Activated CD4-positive, alpha-beta T cell treated with anti-CD3 and anti-CD28 coated beads for 48 hours (primary cell): ENCODE data around the gene TUBA1C.
"Not testable (repeated sequence)": the region's sequence is repeated elsewhere in the genome, so short reads cannot be mapped to it uniquely, and the experiment has no call there.

Experiments used
- DNase-seq: peaks from one replicate; pipeline ENCODE4 v3.0.0-alpha.2; 2020

The TUBA1C gene

DNA sequence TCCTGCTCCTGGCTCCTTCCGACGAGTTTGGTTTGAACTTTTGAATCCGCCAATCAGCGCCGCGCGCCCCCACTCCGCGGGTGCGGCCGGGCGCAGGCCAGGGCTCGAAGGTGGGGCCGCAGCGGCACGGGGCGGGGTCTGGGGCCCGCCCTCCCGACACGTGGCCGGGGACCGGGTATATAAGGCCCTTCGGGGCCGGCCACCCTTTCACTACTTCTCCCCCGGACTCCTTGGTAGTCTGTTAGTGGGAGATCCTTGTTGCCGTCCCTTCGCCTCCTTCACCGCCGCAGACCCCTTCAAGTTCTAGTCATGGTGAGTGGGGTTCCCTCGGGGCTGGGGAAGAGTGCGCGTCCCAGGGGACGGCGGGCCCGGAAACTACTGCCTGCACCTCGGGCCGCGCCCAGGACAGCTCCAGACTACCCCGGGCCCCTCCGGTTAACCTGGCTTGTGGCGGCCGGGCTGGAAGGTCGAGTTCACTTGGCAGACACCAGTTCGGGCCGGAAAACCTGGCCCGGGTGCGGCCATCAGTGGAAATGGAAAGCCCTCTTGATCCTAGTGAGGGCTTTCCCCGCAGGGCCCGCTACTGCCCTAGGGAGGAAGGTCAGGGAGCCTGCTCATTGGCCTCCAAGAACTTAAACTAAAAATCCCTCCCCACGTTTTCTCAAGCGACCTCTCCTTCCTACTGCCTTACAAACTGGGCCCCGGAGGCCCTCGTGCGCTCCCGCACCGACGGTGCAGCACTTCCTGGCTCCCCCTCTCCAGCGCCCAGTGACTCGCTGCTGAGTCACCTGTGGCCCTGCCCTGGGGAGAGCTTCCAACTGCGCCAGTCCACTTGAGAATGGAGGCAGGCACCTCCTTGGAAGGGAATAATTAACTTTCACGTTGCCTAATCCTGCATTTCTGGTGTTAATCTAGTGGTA is at the start of gene TUBA1C:
TSS of gene TUBA1C (plus strand) at position 210 of the 920 bp plus-strand sequence. CDS start at position 310, 100 bp downstream.
- DNase-seq, result peak; percentile 94

DNA sequence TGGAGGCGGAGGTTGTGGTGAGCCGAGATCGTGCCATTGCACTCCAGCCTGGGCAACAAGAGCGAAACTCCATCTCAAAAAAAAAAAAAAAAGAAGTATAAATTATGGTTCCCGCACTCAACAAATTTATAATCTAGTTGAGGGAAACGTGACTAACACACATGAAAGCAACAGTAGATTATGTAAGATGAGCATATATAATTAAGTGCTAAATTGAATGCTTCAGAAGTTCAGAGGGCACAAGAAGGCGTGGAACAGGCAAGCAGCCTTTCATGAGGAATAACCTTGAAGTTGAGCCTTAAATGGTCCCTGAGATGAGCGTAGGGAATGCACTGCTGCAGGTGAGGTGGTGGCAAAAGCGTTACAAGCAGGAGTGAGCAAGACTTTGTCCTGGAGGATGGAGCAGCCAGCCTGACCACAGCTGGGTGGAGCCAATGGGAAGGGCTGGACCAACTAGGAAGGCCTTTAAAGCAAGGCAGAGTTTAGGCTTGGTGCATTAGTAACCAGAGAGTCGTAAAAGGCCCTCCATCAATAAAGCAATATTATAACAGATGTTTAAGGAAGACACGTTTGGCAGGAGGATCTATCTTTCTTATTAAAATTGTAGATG is 45.4 kb upstream of the TUBA1C start:
- no peak for DNase-seq

DNA sequence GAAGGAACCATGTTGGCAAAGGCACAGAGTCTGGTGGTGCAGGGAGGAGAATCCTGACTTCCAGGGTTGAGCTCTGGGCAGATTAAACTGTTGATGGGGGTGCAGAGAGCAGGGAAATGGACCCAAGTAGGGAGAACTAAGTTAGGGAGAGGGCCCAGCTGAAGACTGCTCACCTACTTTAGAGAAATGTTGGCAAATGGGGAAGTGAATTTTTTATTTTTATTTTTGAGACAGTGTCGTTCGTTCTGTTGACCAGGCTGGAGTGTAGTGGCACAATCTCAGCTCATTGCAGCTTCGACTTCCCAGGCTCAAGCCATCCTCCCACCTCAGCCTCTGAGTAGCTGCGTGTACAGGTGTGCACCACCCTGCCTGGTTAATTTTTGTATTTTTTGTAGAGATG is 43.9 kb upstream of the TUBA1C start:
- DNase-seq, result no peak

DNA sequence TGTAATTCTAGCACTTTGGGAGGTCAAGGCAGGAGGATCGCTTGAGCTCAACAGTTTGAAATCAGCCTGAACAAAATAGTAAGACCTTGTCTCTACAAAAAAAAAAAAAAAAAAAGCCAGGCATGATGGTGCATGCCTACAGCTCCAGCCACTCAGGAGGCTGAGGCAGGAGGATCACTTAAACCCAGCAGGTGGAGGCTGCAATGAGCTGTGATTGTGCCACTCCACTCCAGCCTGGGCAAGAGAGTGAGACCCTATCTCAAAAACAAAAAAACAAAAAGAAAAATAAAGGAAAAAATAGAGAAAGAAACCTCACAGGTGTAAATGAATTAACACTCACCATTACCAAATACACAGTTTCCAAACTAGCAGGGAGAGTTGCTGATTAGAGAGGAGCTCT is 41.8 kb upstream of the TUBA1C start:
- DNase-seq, result no peak

DNA sequence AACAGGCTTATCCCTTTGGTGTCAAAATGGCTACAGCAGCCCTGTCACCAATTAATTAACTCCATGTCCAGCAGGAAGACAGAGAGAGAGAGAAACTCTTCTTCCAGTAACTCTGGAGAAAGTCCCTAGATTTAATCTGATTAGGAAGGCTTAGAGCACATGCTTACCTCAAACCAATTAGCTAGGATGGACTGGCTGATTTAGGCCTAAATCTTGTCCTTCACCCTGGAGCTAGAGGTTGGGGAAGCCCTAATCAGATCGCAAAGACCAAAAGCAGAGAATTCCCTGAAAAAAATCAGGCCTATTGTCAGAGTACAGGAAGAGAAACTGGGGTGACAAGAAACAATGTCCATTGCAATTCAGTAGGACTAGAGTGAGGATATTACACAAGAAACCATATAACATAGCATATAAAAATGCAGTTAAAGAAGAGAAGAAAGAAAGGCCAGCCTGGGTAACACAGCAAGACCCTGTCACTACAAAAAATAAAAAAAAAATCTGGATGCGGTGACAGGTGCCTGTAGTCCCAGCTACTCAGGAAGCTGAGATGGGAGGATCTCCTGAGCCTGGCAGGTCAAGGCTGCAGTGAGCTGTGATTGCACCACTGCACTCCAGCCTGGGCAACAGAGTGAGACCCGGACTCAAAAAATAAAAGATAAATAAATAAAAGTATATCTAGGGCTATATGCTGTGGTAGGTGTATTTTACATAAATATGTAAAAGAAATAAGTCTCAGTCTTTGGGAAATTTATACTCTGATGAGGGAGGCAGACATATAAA is 41.1 kb upstream of the TUBA1C start:
- no peak for DNase-seq

DNA sequence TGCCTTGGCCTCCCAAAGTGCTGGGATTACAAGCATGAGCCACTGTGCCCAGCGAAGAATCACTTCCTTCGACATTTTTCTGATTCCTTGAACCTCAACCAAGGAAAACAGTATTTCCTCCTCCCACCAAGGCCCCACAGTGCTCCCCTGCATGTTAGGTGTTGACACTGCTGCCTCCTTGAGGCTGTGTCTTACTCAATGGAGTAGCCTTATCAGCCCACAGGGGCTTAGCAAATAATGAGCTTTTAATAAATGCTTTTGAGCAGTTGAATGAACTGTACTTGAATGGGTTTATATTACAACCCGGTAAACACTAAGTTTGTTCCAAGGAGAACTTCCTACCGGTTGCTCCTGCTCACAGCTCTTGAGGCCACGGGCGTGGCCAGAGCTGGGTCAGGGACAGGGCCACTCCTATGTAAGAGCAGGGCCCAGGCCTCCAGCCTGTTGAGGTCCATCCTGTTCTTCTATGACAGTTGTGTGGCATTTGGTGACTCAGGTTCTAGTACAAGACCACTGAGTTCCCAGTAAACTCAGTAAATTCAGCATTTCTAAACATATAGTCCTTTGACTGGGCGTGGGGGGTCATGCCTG is 39.2 kb upstream of the TUBA1C start:
- DNase-seq, result no peak

DNA sequence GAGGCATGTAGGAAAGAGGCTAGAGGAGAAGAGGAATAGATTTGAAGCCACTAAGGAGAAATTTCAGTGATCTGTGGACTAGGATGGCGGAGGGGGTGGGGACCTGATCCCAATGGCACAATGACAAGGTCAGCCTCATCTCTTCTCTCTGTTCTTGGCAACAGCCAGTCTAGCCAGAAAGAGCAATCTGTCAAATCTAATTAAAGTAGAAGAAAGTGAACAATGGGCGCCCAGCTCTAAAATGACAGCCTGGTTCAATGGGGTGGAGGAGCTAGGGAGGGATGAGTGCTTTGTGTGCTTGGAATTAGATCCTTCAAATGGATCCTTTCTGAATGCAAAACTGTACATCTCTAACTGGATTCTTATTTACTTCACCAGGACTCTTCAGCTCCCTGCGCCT is 37.2 kb upstream of the TUBA1C start:
- no peak for DNase-seq

DNA sequence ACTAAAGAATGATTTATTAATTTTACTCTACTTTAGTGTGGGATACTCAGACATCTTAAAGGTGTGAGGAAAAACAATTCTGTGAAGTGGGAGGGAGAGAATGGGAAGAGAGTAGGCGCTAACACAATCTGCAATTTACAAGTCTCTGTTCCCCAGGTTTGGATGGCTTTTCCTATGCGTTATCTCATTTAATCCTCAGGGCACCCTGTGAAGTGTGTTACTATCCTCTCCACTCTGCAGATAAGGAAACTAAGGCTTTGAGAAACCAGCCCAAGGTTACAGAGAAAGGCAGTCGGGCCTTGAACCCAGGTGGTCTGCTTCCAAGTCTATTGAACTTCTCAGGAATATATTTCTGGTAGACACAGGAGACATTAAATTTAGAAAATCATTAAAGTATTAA is 36.2 kb upstream of the TUBA1C start:
- no peak for DNase-seq

DNA sequence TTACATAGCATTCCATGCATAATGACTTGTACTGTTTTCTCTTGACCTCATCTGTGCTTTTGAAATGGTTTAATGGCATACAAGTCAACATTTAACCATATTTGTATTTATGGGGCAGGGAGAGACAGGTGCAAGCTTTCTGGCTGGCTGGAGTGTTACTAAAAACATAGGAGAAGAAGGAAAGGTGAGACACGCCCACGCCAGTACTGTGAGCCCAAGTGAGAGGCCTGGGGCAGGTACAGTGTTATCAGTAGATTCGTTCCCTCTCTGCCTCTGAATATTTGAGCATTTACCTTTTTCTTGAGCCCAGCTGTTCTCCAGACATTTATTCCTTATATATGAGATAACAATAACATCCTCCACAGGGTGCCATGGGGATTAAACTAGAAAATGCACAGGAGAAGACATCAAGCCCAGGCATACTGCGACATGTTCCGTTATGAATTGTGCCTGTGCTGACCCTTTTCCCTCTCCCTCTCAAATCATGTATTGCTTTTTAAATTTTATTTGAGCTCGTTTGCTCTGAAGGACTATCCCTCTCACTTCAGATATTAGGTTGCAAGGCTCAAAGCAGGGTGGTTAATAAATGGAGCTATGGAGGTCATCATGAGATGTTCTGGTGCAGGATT is 34.6 kb upstream of the TUBA1C start:
- DNase-seq, result no peak

DNA sequence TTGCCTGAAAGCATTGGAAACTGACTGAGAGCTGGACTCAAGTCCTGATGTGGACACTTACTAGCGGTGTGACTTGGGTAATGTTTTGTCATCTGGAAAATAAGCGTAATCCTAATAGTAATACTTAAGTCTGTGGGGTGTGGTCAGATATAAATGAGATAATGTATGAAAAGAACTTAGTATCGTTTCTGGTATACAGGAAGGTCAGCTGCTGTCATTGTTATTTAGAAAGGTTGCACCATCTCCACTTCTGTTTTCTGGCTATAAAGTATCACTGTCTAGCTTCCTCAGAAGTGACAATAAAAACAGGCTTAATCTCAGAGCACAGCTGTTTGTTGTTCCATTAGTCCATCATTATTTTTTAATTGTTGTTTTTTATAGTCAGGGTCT is 34.1 kb upstream of the TUBA1C start:
- no peak for DNase-seq

DNA sequence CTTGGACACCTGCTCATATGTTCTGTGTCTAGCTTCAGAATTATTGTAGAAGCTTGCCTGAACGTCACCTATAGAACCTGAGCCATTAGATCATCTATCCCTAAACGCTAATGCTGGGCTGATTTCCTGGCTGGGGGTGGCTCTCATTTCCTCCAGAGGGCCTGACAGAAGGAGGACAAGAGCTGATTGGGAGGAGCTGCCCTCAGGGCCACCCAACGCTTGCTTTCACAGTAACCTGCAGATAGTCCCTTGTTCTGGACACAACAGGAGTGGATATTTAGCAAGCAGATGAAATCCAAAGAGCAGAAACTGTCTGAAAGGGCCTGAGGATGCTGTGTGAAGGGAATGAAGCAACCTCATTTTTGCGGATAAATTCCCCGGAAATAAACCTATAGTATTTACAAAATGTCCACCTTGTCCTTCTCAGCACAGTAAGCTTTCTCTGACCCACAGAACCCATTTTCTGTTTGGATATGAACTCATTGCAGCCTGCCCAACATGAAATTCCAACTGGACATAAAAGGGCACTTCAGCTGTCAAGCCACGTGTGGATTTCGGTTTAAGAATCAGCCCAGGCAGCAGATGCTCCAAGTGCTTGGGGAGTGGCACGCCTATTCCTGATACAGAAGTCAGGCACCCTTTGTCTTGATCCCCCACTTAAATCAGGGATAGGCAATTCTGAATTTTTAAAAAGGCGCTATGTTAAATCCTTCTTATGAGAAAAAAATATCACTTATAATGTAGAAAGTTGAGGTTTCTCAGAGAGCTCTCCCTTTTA is 32.8 kb upstream of the TUBA1C start:
- no peak for DNase-seq

DNA sequence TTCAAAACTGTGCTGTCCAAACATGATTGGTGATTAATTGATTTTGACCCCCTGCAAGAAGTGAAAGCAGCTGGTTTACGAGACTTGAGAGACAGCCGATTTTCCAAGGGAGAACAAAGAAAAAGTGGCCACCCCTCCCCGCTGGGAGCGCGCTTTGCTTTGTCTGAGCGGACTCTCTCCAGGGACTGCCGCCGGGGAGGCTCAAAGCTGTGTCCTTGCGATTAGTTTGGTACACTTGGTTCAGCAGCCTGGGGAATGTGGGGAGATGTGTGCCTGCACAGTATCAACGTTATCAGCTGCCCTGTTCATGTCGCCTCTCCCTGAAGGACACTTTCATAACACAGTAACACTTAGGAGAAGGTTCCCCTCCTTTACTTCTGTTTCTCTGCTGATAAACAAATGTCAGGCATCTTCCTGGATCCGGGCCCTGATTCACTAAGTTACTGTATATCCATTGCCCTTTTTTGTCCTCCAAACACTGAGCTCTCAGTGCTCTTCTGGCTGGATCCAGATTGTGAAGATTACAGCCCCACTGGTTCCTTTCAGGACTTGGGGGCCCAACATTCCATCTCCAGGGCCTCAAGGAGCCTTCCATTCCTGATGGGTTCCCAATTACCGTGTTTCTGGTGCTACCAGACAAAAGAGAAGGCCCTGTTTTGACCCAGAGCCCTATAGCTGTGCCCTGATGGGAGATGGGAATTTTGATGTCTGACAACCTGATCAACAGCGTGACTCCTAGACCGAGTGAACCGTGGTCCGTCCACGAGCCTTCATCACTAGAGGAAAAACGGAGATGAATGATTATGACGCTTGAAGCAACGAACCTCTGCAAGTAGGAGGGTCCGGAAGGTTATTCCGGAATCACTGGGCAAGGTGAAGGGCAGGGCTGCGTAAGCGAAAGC is 31.7 kb upstream of the TUBA1C start:
- DNase-seq, result no peak

DNA sequence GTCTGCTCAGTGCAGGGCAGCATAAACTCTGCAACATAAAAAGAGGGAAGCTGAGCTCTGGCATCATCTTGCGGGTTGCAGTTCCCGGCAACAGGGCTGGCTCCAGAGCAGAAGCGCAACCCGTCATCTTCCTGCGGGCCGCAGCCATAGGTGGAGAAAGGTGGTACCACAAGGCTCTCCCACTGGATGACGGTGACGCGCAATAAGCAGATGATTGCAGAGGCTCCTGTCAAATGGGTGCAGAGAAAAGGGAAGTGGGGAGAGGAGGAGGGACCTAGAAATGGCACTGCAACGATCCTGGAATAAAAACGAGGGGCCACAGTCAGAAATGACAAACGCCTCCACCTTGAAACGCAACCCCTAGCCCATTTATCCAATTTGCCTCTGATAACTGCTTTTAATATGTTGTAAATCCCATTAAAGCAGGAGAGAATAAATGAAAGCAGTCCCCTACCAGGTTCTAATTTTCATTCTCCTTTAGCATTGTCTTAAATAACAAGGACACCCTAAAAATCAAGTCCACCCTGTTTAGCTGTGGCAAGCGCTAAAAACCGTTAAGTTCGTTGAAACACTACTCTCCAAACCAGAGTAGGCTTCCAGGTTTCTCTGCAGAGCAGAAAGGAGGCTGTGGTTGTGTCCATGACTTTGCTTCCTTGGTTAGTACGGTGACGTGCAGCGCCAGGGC is 30.9 kb upstream of the TUBA1C start:
- peak; percentile 53 for DNase-seq

DNA sequence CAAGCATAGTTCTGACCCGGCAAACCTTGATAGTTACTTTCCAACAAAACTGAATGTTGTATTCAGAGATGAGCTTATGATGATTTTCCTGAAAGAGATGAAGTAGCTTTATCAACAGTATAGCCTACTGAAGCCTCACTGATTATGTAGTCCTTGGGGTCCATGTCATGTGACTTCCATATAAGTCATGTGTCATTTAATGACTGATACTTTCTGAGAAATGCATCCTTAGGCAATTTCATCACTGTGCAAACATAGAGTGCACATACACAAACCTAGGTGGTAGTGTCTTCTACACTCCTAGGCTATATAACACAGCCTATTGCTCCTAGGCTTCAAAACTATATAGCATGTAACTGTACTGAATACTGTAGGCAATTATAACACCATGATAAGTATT is 28.5 kb upstream of the TUBA1C start:
- no peak for DNase-seq

DNA sequence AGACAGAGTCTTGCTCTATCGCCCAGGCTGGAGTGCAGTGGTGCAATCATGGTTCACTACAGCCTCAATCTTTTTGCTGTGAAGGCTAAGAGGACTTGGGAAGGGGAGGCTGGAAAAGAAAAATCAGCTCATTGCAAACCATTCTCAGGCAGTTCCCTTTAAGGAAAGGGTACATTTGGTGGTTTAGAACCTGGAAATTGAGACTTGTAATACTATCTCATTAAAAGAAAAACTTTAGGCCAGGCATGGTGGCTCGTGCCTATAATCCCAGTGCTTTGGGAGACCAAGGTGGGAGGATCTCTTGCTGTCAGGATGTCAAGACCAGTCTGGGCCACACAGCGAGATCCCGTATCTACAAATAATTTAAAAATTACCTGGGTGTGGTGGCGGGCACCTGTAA is 21.3 kb upstream of the TUBA1C start:
- DNase-seq, result no peak

DNA sequence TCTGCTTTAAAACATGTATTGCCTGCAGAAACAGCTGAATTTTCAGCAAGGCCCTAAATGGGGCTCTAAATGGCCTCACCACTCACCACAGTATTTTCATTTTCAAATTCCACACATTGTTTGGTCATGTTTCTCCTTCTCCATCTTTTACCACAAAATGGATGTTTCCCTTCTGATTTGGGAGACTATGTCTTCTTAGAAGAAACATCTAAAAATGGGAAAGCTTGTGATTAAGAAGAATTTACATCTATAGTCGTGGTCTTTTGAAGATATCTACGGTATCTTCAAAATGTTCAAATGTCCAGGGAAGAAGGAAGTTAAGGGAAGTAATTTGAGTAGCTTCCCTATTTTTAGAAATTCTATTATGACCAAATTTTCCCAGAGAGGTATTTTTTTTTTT is 20.7 kb upstream of the TUBA1C start:
- DNase-seq, result no peak

DNA sequence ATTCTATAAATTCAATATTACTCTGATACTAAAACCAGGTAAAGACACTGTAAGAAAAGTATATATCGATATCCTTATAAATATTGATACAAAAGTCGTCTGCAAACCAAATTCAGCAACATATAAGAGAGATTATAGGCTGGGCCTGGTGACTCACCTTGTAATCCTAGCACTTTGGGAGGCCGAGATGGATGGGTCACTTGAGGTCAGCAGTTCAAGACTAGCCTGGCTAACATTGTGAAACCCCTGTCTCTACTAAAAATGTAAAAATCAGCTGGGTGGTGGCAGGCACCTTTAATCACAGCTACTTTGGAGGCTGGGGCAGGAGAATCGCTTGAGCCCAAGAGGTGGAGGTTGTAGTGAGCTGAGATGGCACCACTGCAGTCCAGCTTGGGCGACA is 13.5 kb upstream of the TUBA1C start:
- no peak for DNase-seq

DNA sequence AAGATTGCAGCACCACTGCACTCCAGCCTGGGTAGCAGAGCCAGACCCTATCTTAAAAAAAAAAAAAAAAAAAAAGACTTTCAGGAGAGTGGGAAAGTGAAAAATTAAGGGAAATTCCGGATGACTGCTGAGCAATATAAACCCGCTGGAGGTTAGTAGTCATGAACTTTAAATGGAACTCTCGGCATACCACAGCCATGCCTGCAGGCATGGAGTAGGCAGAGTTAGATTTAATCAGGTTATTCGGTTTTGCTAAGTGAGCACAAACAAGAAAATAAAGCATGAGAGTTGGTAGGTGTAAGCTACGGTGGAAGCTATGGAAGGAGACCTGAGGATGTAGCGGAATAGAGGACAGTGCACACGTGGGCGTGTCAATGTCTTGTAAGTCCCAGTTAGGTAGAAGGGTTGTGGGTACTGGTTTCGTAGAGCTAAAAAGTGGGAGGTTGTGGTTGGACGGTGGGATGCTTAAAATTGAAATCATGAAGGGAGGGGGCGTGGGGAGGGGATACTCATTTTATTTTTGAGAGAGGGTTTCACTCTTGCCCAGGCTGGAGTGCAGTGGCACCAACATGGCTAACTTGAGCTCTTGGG is 11.8 kb upstream of the TUBA1C start:
- no peak for DNase-seq

DNA sequence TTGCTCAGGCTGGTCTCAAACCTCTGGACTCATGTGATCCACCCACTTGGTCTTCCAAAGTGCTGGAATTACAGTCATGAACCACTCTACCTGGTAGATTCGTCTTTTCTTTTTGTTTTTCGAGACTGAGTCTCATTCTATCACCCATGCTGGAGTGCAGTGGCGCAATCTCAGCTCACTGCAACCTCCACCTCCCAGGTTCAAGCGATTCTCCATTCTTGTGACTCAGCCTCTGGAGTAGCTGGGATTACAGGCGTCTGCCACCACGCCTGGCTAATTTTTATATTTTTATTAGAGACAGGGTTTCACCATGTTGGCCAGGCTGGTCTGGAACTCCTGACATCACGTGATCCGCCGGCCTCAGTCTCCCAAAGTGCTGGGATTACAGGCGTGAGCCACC is 9.4 kb upstream of the TUBA1C start:
- DNase-seq, result not testable (repeated sequence)
